Measurements from ENCODE around the gene TEPSIN. TPM values are rescaled to one million over a fixed set of nuclear protein-coding genes. Genes with fewer than 3 reads are reported as not detected.
"Not testable (repeated sequence)": the region's sequence is repeated elsewhere in the genome, so short reads cannot be mapped to it uniquely, and the experiment has no call there.

The TEPSIN gene
- total and polyA plus RNA-seq, 8 donors = 15.9 to 41.2 (median 21.7) TPM

- Histone ChIP-seq H3K4me1 (peaks cover 0 to 23% of the 10 kb centered on the region in 2 donors), H3K4me3 (no peak overlapping the region), H3K36me3 (peaks cover 0 to 70% of the 10 kb centered on the region in 2 donors), H3K27ac (no peak overlapping the region), H3K9me3 (peaks cover 0 to 2% of the 10 kb centered on the region in 2 donors), H3K27me3 (no peaks in the 10 kb centered on the region)
- intact Hi-C loops (cut with DNase I) = no loop called here
- DNase-seq (peak in 1 of 4 donors; percentile 75), ATAC-seq (no peak)
- TF ChIP-seq CTCF (IDR thresholded peaks at IDR 0.05) = no peak
Measured at GRCh38 chr17:81231121-81231645, 7.7 kb downstream of the TEPSIN start.

GRCh38 chr17:81230043-81230820 lies 8.6 kb downstream of the TEPSIN start:
- Histone ChIP-seq H3K4me1 (peaks cover 0 to 19% of the 10 kb centered on the region in 2 donors), H3K27me3 (no peaks in the 10 kb centered on the region), H3K4me3 (no peak overlapping the region), H3K27ac (no peak overlapping the region), H3K9me3 (peaks cover 0 to 2% of the 10 kb centered on the region in 2 donors), H3K36me3 (peaks cover 0 to 60% of the 10 kb centered on the region in 2 donors)
- DNase-seq (peak in 1 of 4 donors; percentile 76), ATAC-seq (peak; percentile 9)
- intact Hi-C loops (cut with DNase I) = no loop called here
- no peak for TF ChIP-seq CTCF (IDR thresholded peaks at IDR 0.05)

DNA sequence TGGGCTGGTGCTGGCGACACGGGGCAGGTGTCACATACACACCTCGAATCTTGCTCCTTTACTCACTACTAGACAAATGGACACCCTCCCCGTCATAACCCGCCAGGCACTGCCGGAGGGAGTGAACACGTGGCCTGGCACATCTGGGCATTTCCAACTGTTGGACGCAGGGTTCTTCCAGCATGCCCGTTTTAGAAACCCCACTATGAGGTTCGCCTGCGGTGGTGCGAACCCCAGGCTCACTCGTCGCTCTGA lies 9.3 kb downstream of the TEPSIN start:
- DNase-seq (no peak), ATAC-seq (no peak)
- H3K36me3 ChIP-seq = peaks cover 0 to 59% of the 10 kb centered on the region in 2 donors
- H3K27me3 ChIP-seq = no peaks in the 10 kb centered on the region
- peaks cover 0 to 2% of the 10 kb centered on the region in 2 donors for H3K9me3 ChIP-seq
- TF ChIP-seq CTCF (IDR thresholded peaks at IDR 0.05) = no peak
- intact Hi-C loops (cut with DNase I) = no loop called here
- no peak overlapping the region for H3K4me3 ChIP-seq
- H3K4me1 ChIP-seq = peaks cover 0 to 19% of the 10 kb centered on the region in 2 donors
- no peak overlapping the region for H3K27ac ChIP-seq

GRCh38 chr17:81228834-81229665 lies 9.8 kb downstream of the TEPSIN start:
- Histone ChIP-seq H3K9me3 (peaks cover 0 to 2% of the 10 kb centered on the region in 2 donors), H3K27ac (peak overlapping the region in 1 of 2 donors; percentile 41), H3K4me3 (no peak overlapping the region), H3K36me3 (peaks cover 0 to 57% of the 10 kb centered on the region in 2 donors), H3K4me1 (peaks cover 0 to 20% of the 10 kb centered on the region in 2 donors), H3K27me3 (no peaks in the 10 kb centered on the region)
- TF ChIP-seq CTCF (IDR thresholded peaks at IDR 0.05) = no peak
- DNase-seq (peak in 1 of 4 donors; percentile 69), ATAC-seq (no peak)
- intact Hi-C loops (cut with DNase I) = no loop called here

GRCh38 chr17:81228420-81228819 lies 10.4 kb downstream of the TEPSIN start:
- Histone ChIP-seq H3K27me3 (no peaks in the 10 kb centered on the region), H3K27ac (peak overlapping the region in 1 of 2 donors; percentile 41), H3K36me3 (peaks cover 0 to 51% of the 10 kb centered on the region in 2 donors), H3K4me1 (peaks cover 0 to 26% of the 10 kb centered on the region in 2 donors), H3K9me3 (peaks cover 0 to 2% of the 10 kb centered on the region in 2 donors), H3K4me3 (no peak overlapping the region)
- intact Hi-C loops (cut with DNase I) = no loop called here
- peak in 1 of 4 donors; percentile 61 for DNase-seq
- TF ChIP-seq CTCF (IDR thresholded peaks at IDR 0.05) = no peak
- ATAC-seq = peak; percentile 28

DNA sequence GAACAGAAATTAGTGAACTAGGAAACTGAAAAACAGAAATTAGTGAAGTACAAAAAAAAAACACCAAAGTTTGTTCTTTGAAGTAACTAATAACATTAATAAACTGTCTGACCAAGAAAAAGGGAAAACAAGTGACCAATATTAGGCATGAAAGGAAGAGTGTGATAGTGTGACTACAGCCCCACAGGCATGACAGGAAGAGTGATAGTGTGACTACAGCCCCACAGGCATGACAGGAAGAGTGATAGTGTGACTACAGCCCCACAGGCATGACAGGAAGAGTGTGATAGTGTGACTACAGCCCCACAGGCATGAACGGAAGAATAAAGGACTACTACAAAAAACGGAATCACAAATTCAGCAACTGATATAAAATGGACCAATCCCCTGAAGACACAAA lies 11.2 kb downstream of the TEPSIN start:
- H3K4me3 ChIP-seq; H3K27ac ChIP-seq; intact Hi-C loops (cut with DNase I); DNase-seq; ATAC-seq; H3K9me3 ChIP-seq; H3K27me3 ChIP-seq: not testable (repeated sequence)
- Histone ChIP-seq H3K36me3 (peaks cover 0 to 43% of the 10 kb centered on the region in 2 donors), H3K4me1 (peaks cover 0 to 29% of the 10 kb centered on the region in 2 donors)

All from left lung (tissue), 10 donors.